ENCODE measurements around the gene TYROBP.
"Not testable (repeated sequence)": the region's sequence is repeated elsewhere in the genome, so short reads cannot be mapped to it uniquely, and the experiment has no call there.

TYROBP gene

DNA sequence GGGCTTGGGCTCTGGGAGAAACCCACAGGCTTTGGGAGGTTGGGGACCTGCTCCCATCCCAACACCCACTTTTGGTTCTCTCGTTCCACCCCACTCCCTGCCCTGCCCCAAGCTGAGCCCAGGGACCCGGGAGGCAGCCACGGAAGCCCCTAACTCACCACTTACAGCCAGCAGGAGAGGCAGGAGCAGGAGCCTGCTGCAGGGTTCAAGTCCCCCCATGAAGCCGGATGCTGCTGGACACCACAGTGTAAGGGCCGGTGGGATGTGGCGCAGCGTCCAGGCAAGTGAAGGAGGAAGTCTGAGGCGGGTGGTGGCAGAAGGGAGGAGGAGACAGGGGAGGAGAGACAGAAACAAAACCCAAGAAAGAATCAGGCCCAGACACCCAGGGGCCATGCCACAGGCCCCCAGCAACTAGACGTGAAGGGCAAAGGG, at the start of gene TYROBP:
TSS of gene TYROBP (minus strand) at position 286 of the 432 bp plus-strand sequence. CDS start at position 219, 67 bp downstream.
- no peak for DNase-seq (ENCODE audit: low read depth)
- H3K4me3 ChIP-seq (ENCODE audit: low read length) = no peak within 1 kb of the TSS
- TF ChIP-seq, protein P1, sequence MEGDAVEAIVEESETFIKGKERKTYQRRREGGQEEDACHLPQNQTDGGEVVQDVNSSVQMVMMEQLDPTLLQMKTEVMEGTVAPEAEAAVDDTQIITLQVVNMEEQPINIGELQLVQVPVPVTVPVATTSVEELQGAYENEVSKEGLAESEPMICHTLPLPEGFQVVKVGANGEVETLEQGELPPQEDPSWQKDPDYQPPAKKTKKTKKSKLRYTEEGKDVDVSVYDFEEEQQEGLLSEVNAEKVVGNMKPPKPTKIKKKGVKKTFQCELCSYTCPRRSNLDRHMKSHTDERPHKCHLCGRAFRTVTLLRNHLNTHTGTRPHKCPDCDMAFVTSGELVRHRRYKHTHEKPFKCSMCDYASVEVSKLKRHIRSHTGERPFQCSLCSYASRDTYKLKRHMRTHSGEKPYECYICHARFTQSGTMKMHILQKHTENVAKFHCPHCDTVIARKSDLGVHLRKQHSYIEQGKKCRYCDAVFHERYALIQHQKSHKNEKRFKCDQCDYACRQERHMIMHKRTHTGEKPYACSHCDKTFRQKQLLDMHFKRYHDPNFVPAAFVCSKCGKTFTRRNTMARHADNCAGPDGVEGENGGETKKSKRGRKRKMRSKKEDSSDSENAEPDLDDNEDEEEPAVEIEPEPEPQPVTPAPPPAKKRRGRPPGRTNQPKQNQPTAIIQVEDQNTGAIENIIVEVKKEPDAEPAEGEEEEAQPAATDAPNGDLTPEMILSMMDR (IDR thresholded peaks at IDR 0.05; ENCODE audit: insufficient read depth, low read depth, low read length, missing control alignments) = no peak

DNA sequence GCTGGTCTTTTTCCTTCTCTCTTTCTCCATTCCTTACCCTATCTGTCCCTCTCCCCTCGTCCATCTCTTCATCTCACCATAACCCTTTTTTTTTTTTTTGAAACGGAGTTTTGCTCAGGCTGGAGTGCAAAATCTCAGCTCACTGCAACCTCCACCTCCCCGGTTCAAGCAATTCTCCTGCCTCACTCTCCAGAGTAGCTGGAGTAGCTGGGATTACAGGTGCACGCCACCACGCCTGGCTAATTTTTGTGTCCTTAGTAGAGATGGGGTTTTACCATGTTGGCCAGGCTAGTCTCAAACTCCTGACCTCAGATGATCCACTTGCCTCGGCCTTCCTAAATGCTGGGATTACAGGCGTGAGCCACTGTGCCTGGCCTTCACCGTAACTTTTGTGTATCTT, 49.3 kb upstream of the TYROBP start:
- DNase-seq (ENCODE audit: low read depth); H3K4me3 ChIP-seq (ENCODE audit: low read length): not testable (repeated sequence)

DNA sequence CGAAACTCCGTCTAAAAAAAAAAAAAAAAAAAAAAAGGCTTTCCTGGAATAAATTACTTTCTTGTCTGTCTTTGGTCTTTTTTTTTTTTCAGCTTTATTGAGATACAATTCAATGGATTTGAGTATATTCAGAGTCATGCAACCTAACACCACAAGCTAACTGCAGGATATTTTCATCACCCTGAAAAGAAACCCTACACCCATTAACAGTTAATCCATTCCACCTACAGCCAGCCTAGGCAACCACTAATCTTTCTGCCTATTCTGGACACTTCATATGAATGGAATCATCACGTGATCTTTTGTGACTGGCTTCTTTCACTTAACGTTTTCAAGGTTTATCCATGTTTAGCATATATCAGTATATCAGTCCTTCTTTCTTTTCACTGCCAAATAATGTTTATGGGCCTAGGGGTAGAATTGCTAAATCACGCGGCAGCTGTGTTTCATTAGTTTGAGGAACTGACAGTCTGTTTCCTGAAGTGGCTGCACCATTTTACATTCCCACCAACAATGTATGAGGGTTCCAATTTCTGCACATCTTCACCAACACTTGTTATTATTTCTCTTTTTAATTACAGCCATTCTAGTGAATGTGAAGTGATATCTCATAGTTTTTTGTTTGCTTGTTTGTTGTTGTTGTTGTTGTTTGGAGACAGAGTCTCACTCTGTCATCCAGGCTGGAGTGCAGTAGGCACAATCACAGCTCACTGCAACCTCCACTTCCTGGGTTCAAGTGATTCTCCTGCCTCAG, 48.0 kb upstream of the TYROBP start:
- TF ChIP-seq, protein P1 (IDR thresholded peaks at IDR 0.05; ENCODE audit: insufficient read depth, low read depth, low read length, missing control alignments) = no peak
- no peak for DNase-seq (ENCODE audit: low read depth)
- H3K4me3 ChIP-seq (ENCODE audit: low read length) = no peak overlapping the region

DNA sequence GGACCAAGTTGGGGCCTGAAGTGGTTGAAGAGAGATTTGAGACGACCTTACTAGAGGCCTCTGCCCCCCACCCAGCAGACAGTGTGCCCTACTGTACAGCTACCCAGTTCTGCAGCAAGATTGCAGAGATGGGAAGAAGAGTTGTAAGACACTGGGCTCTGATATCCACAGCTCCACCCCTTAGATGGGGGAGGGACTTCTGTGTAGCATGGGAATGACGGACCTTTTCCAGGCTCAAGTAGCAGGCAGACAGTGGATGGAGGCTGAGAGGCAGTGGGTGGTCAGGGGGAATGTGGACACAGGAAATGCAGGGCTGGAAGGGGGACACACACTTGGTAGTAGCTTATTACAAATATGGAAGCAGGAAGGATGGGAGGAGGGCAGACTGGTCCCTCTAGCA, 41.0 kb upstream of the TYROBP start:
- TF ChIP-seq, protein P1 (IDR thresholded peaks at IDR 0.05; ENCODE audit: insufficient read depth, low read depth, low read length, missing control alignments) = no peak
- H3K4me3 ChIP-seq (ENCODE audit: low read length) = no peak overlapping the region
- DNase-seq (ENCODE audit: low read depth) = no peak

DNA sequence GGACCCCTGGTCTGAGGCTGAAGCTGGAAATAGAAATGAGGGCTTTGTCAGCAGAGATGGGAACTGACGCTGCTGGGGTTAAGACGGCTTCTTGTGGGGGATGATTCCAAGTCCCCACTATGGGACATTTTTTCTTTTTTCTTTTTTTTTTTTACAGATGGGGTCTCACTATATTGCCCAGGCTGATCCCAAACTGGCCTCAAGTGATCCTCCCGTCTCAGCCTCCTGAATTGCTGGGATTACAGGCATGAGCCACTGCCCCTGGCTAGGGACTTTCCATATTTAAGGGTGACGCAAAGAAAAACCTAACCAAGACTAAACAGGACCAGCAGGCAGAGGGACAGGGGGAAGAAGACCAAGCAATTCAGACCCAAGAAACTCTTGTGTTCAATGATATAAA, 38.1 kb upstream of the TYROBP start:
- TF ChIP-seq, protein P1 (IDR thresholded peaks at IDR 0.05; ENCODE audit: insufficient read depth, low read depth, low read length, missing control alignments) = no peak
- DNase-seq (ENCODE audit: low read depth) = no peak
- no peak overlapping the region for H3K4me3 ChIP-seq (ENCODE audit: low read length)

DNA sequence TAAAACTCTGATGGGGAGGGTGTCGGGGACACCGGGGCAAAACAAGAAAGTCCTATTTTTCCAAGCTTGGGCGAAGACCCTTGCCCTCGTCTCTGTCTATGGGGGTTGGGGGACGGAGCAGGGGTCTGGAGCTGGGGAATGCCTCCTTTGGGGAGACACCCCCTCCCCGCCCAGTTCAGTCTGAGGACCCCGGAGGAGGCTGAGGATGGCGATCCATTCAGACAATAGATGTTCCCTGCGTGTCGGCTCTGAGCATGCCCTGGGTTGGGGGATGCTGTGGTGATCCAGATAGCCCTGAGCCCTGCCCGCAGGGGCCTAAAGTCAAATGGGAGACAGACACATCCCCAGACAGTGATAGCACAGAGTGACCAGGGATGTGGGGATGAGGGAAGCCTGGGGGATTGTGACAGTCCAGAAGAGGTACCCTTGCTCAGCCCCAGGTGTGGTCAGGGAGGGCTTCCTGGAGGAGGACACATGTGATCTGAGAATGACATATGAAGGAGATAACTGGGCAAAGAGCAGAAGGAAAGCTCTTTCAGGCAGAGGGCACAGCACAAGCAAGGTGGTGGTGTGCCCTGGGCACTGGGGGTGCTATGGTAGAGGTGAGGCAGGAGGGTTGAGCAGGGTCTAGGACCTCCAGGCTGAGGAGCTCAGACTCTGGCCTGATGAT, 37.2 kb upstream of the TYROBP start:
- H3K4me3 ChIP-seq (ENCODE audit: low read length) = no peak overlapping the region
- DNase-seq (ENCODE audit: low read depth) = no peak
- TF ChIP-seq, protein P1 (IDR thresholded peaks at IDR 0.05; ENCODE audit: insufficient read depth, low read depth, low read length, missing control alignments) = no peak

DNA sequence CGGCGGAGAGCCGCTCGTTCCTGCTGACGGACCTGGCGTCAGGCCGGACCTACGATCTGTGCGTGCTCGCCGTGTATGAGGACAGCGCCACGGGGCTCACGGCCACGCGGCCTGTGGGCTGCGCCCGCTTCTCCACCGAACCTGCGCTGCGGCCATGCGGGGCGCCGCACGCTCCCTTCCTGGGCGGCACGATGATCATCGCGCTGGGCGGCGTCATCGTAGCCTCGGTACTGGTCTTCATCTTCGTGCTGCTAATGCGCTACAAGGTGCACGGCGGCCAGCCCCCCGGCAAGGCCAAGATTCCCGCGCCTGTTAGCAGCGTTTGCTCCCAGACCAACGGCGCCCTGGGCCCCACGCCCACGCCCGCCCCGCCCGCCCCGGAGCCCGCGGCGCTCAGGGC, 36.5 kb upstream of the TYROBP start:
- H3K4me3 ChIP-seq (ENCODE audit: low read length) = no peak overlapping the region
- DNase-seq (ENCODE audit: low read depth) = no peak
- TF ChIP-seq, protein P1 (IDR thresholded peaks at IDR 0.05; ENCODE audit: insufficient read depth, low read depth, low read length, missing control alignments) = no peak
